8988T (cell line): ENCODE results near the gene EML6.
"Not testable (repeated sequence)": the region's sequence is repeated elsewhere in the genome, so short reads cannot be mapped to it uniquely, and the experiment has no call there.

ENCODE experiments used
- DNase-seq: peaks from one replicate; pipeline ENCODE4 v3.0.0; 2011

EML6 gene

GRCh38 chr2:54808661-54809060 is 85.2 kb downstream of the EML6 start:
- DNase-seq: no peak

- no peak for DNase-seq
These were observed 86.4 kb downstream of the EML6 start for GRCh38 chr2:54809819-54810218.

GRCh38 chr2:54810246-54810645 is 86.8 kb downstream of the EML6 start:
- DNase-seq: no peak

GRCh38 chr2:54813584-54813983 is 90.1 kb downstream of the EML6 start:
- DNase-seq: no peak

- DNase-seq: no peak
These were observed 91.1 kb downstream of the EML6 start for GRCh38 chr2:54814389-54815147.

GRCh38 chr2:54815148-54815539 is 91.7 kb downstream of the EML6 start:
- no peak for DNase-seq

- DNase-seq: no peak
These were observed 94.8 kb downstream of the EML6 start for GRCh38 chr2:54818226-54818625.

GRCh38 chr2:54820558-54820957 is 97.1 kb downstream of the EML6 start:
- no peak for DNase-seq

GRCh38 chr2:54824567-54824966 is 101.1 kb downstream of the EML6 start:
- DNase-seq: no peak

GRCh38 chr2:54830546-54830945 is 107.1 kb downstream of the EML6 start:
- no peak for DNase-seq

GRCh38 chr2:54831480-54831879 is 108.0 kb downstream of the EML6 start:
- no peak for DNase-seq

- no peak for DNase-seq
These were observed 111.3 kb downstream of the EML6 start for GRCh38 chr2:54834721-54835120.

GRCh38 chr2:54836477-54836876 is 113.0 kb downstream of the EML6 start:
- DNase-seq: no peak

GRCh38 chr2:54838585-54839035 is 115.1 kb downstream of the EML6 start:
- DNase-seq: peak; percentile 17

- DNase-seq: no peak
These were observed 116.2 kb downstream of the EML6 start for GRCh38 chr2:54839461-54840255.

GRCh38 chr2:54840559-54841468 is 117.4 kb downstream of the EML6 start:
- no peak for DNase-seq

GRCh38 chr2:54841500-54841899 is 118.0 kb downstream of the EML6 start:
- not testable (repeated sequence) for DNase-seq

GRCh38 chr2:54845094-54845493 is 121.6 kb downstream of the EML6 start:
- no peak for DNase-seq

GRCh38 chr2:54845514-54845913 is 122.1 kb downstream of the EML6 start:
- DNase-seq: no peak

GRCh38 chr2:54850171-54851122 is 127.0 kb downstream of the EML6 start:
- DNase-seq: no peak

- DNase-seq: no peak
These were observed 130.3 kb downstream of the EML6 start for GRCh38 chr2:54853616-54854310.
